PC-3 (cell line): ENCODE results near the gene DIP2B. TPM values are rescaled to one million over a fixed set of nuclear protein-coding genes. Genes with fewer than 3 reads are reported as not detected.

ENCODE experiments used
- ATAC-seq: fragments of 200-7000 bp; cut with Tn5 transposase; 2 replicates; pipeline ENCODE4 v1.9.1; 2020; ENCODE audit warnings: mild to moderate bottlenecking, moderate library complexity
- BruUV-seq: library from RNA; stranded (reverse); fragments of 400-500 nt; replicated peaks from 2 replicates; lab custom pipeline; 2021; lab: Mats Ljungman, UMichigan
- CTCF ChIA-PET: fragments of 300-600 bp; sonication (Branson Sonifier 250); formaldehyde crosslinking; loops from one replicate; lab custom pipeline; 2022; ENCODE audit warnings: antibody characterized with exemption; lab: Charles Lee
- POLR2A ChIA-PET: fragments of 300-600 bp; sonication (Branson Sonifier 250); formaldehyde crosslinking; loops from one replicate; lab custom pipeline; 2022; ENCODE audit warnings: antibody characterized with exemption; ENCODE audit not compliant: unreplicated experiment; lab: Charles Lee
- DNase-seq: peaks from one replicate; pipeline ENCODE4 v3.0.0-alpha.2; 2015
- H2AFZ ChIP-seq: fragments of 300-600 bp; sonication (generic); 2 replicates; pipeline ENCODE4 v1.6.0; 2016; ENCODE audit warnings: antibody characterized with exemption, low read length
- H3F3A ChIP-seq: fragments of 300-600 bp; sonication (generic); one replicate; pipeline ENCODE4 v1.6.0; 2017; ENCODE audit warnings: antibody characterized with exemption, low read length, control low read depth, mild to moderate bottlenecking; ENCODE audit not compliant: unreplicated experiment
- H3K27ac ChIP-seq: fragments of 300-600 bp; sonication (generic); 2 replicates; pipeline ENCODE4 v1.5.1; 2016; ENCODE audit warnings: mild to moderate bottlenecking, low read length
- H3K27me3 ChIP-seq: fragments of 300-600 bp; sonication (generic); 2 replicates; pipeline ENCODE4 v1.6.1; 2016; ENCODE audit warnings: low read length, mixed read lengths
- H3K36me3 ChIP-seq: fragments of 300-600 bp; sonication (generic); 2 replicates; pipeline ENCODE4 v1.6.1; 2016; ENCODE audit warnings: low read depth, mixed run types, low read length, mixed read lengths
- H3K4me1 ChIP-seq: fragments of 300-600 bp; sonication (generic); 2 replicates; pipeline ENCODE4 v1.5.1; 2016; ENCODE audit warnings: low read length; ENCODE audit not compliant: insufficient read depth
- H3K4me2 ChIP-seq: fragments of 300-600 bp; sonication (generic); 2 replicates; pipeline ENCODE4 v1.6.0; 2016; ENCODE audit warnings: low read length
- H3K4me3 ChIP-seq: fragments of 300-600 bp; sonication (generic); 2 replicates; pipeline ENCODE4 v1.5.1; 2016; ENCODE audit warnings: mild to moderate bottlenecking, low read length, mixed read lengths
- H3K79me2 ChIP-seq: fragments of 300-600 bp; sonication (generic); 2 replicates; pipeline ENCODE4 v1.6.1; 2017; ENCODE audit warnings: low read length, mixed read lengths
- H3K9ac ChIP-seq: fragments of 300-600 bp; sonication (generic); 2 replicates; pipeline ENCODE4 v1.6.0; 2016; ENCODE audit warnings: mild to moderate bottlenecking, low read length
- H3K9me2 ChIP-seq: fragments of 300-600 bp; sonication (generic); replicated peaks from 2 replicates; pipeline ENCODE4 v1.6.1; 2016; ENCODE audit warnings: mixed run types, low read length, mixed read lengths
- H3K9me3 ChIP-seq: fragments of 300-600 bp; sonication (generic); 2 replicates; pipeline ENCODE4 v1.6.1; 2016; ENCODE audit warnings: low read length, mixed read lengths
- H4K20me1 ChIP-seq: fragments of 300-600 bp; sonication (generic); 2 replicates; pipeline ENCODE4 v1.6.1; 2016; ENCODE audit warnings: low read length, mixed read lengths
- CTCF ChIP-seq: fragments of 300-600 bp; sonication (generic); conservative IDR thresholded peaks from 2 replicates; pipeline ENCODE4 v1.5.1; 2017; ENCODE audit warnings: antibody characterized with exemption, low read depth, mild to moderate bottlenecking, low read length
- EZH2 ChIP-seq: fragments of 300-600 bp; sonication (generic); IDR thresholded peaks from one replicate; pipeline ENCODE4 v1.6.1; 2017; ENCODE audit warnings: antibody characterized with exemption, mild to moderate bottlenecking, low read length; ENCODE audit not compliant: unreplicated experiment
- EZH2phosphoT487 ChIP-seq: fragments of 300-600 bp; sonication (generic); IDR thresholded peaks from 2 replicates; pipeline ENCODE4 v1.6.1; 2018; ENCODE audit warnings: mild to moderate bottlenecking, antibody characterized with exemption, low read length, borderline replicate concordance
- intact Hi-C: fragments of 100-400 bp; cut with micrococcal nuclease; formaldehyde crosslinking; loops from 2 replicates; pipeline ENCODE4 v1.9.0; 2023
- total RNA-seq: library from RNA; depleted of rRNA; stranded (reverse); fragments of >200 nt; gene quantifications from 2 replicates; pipeline ENCODE4 v1.2.3, GENCODE V29; 2014

The DIP2B gene
- total RNA-seq, 1 experiment from 2014 or later: 36.3 TPM

- intact Hi-C loops: no loop called here
- CTCF ChIA-PET: interaction anchor here (1.1 kb wide), 1 partner anchor 138 kb away, joined by 4 read pairs; the partner anchor contains the start of gene DIP2B
- H3K4me2 ChIP-seq: no peak overlapping the region
- H3K27ac ChIP-seq: peak overlapping the region; percentile 78
- H3F3A ChIP-seq: peaks cover 6% of the 10 kb centered on the region
- peaks cover 60% of the 10 kb centered on the region for H3K4me1 ChIP-seq
- H2AFZ ChIP-seq: no peak overlapping the region
- peaks cover 32% of the 10 kb centered on the region for H3K79me2 ChIP-seq
- ATAC-seq (no peak), DNase-seq (no peak)
- no peaks in the 10 kb centered on the region for H3K27me3 ChIP-seq
- BruUV-seq: no TSS peak
- H3K4me3 ChIP-seq: no peak overlapping the region
- no peaks in the 10 kb centered on the region for H3K9me3 ChIP-seq
- POLR2A ChIA-PET: no interaction called here
- H3K9me2 ChIP-seq: no peaks in the 10 kb centered on the region
- no peaks in the 10 kb centered on the region for H4K20me1 ChIP-seq
- TF ChIP-seq EZH2: no peak
- TF ChIP-seq EZH2phosphoT487: no peak
- no peak for TF ChIP-seq CTCF
- H3K36me3 ChIP-seq: peaks cover 10% of the 10 kb centered on the region; the same call in 1 of the 2 replicates
- H3K9ac ChIP-seq: no peak overlapping the region
Measured at GRCh38 chr12:50642761-50643160, 138.0 kb downstream of the DIP2B start.

GRCh38 chr12:50647031-50647430, 142.2 kb downstream of the DIP2B start:
- DNase-seq (no peak), ATAC-seq (no peak)
- Histone ChIP-seq H3K36me3 (peaks cover 7% of the 10 kb centered on the region; the same call in 1 of the 2 replicates), H3K4me2 (no peak overlapping the region), H3K27ac (no peak overlapping the region), H2AFZ (no peak overlapping the region), H3K9me2 (no peaks in the 10 kb centered on the region), H3K4me3 (no peak overlapping the region), H3K9me3 (no peaks in the 10 kb centered on the region), H3K4me1 (peaks cover 18% of the 10 kb centered on the region), H4K20me1 (no peaks in the 10 kb centered on the region), H3K79me2 (peaks cover 10% of the 10 kb centered on the region), H3K9ac (no peak overlapping the region), H3K27me3 (no peaks in the 10 kb centered on the region), H3F3A (no peaks in the 10 kb centered on the region)
- intact Hi-C loops: no loop called here
- ChIA-PET POLR2A (no interaction called here), CTCF (no interaction called here)
- no peak for TF ChIP-seq CTCF
- no peak for TF ChIP-seq EZH2phosphoT487
- no peak for TF ChIP-seq EZH2
- BruUV-seq: no TSS peak

GRCh38 chr12:50647479-50647878, 142.7 kb downstream of the DIP2B start:
- Histone ChIP-seq H3K79me2 (peaks cover 10% of the 10 kb centered on the region), H3K4me2 (no peak overlapping the region), H3K9me2 (no peaks in the 10 kb centered on the region), H3F3A (no peaks in the 10 kb centered on the region), H4K20me1 (no peaks in the 10 kb centered on the region), H3K4me1 (peaks cover 13% of the 10 kb centered on the region), H3K27ac (no peak overlapping the region), H3K9ac (no peak overlapping the region), H3K4me3 (no peak overlapping the region), H3K36me3 (peaks cover 7% of the 10 kb centered on the region; the same call in 1 of the 2 replicates), H2AFZ (no peak overlapping the region), H3K27me3 (no peaks in the 10 kb centered on the region), H3K9me3 (no peaks in the 10 kb centered on the region)
- ATAC-seq (peak; percentile 40), DNase-seq (peak; percentile 65)
- intact Hi-C loops: no loop called here
- POLR2A ChIA-PET: no interaction called here
- no TSS peak for BruUV-seq
- CTCF ChIA-PET: no interaction called here
- TF ChIP-seq EZH2 (no peak), EZH2phosphoT487 (no peak), CTCF (no peak)
